Measurements from ENCODE around the gene PHF12. TPM values are rescaled to one million over a fixed set of nuclear protein-coding genes. Genes with fewer than 3 reads are reported as not detected.

PHF12 gene
- total RNA-seq, 1 experiment from 2014 or later, result 35.7 TPM

- Histone ChIP-seq H3K79me2 (ENCODE audit: insufficient read depth, low read length) (no peaks in the 10 kb centered on the region), H3K4me2 (ENCODE audit: low read length) (no peak overlapping the region), H4K20me1 (ENCODE audit: insufficient read depth) (no peaks in the 10 kb centered on the region), H3K9me2 (ENCODE audit: insufficient read depth) (no peaks in the 10 kb centered on the region), H3K4me1 (ENCODE audit: control insufficient read depth in 1 of 2, insufficient read depth in 2 of 2, low read length in 2 of 2) (no peaks in the 10 kb centered on the region; a peak in 1 of 4 replicates), H3K36me3 (ENCODE audit: control insufficient read depth in 1 of 2, insufficient read depth in 2 of 2, low read length in 2 of 2) (peaks cover 0 to 5% of the 10 kb centered on the region in 2 experiments; a peak in 2 of 4 replicates), H2AFZ (ENCODE audit: low read depth, low read length, poor library complexity, severe bottlenecking) (no peak overlapping the region), H3K9me3 (ENCODE audit: control insufficient read depth in 1 of 2, insufficient read depth in 1 of 2, low read depth in 1 of 2, low read length in 2 of 2) (no peaks in the 10 kb centered on the region), H3K4me3 (replicated peaks in 1 of 2; ENCODE audit: low read depth in 1 of 2, low read length in 2 of 2) (no peak overlapping the region), H3K27me3 (ENCODE audit: insufficient read depth, low read length) (no peaks in the 10 kb centered on the region), H3K9ac (ENCODE audit: low read length) (no peak overlapping the region), H3K27ac (ENCODE audit: low read depth, low read length) (no peak overlapping the region)
- TF ChIP-seq TCF7L2 (IDR thresholded peaks at IDR 0.05; ENCODE audit: borderline replicate concordance, extremely low read depth, insufficient read depth, insufficient read length) (no peak), CEBPB (IDR thresholded peaks at IDR 0.05; ENCODE audit: low read depth) (no peak), EZH2phosphoT487 (IDR thresholded peaks at IDR 0.05; ENCODE audit: borderline replicate concordance) (no peak), ZBTB33 (IDR thresholded peaks at IDR 0.05; ENCODE audit: extremely low read depth, insufficient replicate concordance, low read length) (no peak), RAD21 (IDR thresholded peaks at IDR 0.05; ENCODE audit: low read depth) (no peak), POLR2AphosphoS5 (IDR thresholded peaks at IDR 0.05; ENCODE audit: low read depth, low read length) (no peak), SP1 (IDR thresholded peaks at IDR 0.05; ENCODE audit: low read depth) (no peak), ZNF274 (IDR thresholded peaks at IDR 0.05; ENCODE audit: low read depth, low read length) (no peak), ELF1 (IDR thresholded peaks at IDR 0.05; ENCODE audit: borderline replicate concordance, low read depth) (no peak), REST (IDR thresholded peaks at IDR 0.05; ENCODE audit: low read depth) (no peak), JUND (IDR thresholded peaks at IDR 0.05) (no peak), YY1 (IDR thresholded peaks at IDR 0.05; ENCODE audit: extremely low read depth, insufficient replicate concordance, low read depth, low read length) (no peak), SIN3A (IDR thresholded peaks at IDR 0.05; ENCODE audit: low read depth) (no peak), FOSL1 (IDR thresholded peaks at IDR 0.05; ENCODE audit: low read depth) (no peak), POLR2A (IDR thresholded peaks at IDR 0.05; ENCODE audit: borderline replicate concordance, extremely low read depth, insufficient read depth, insufficient read length) (no peak), EGR1 (IDR thresholded peaks at IDR 0.05; ENCODE audit: low read depth) (no peak), EZH2 (IDR thresholded peaks at IDR 0.05) (no peak), CBX3 (IDR thresholded peaks at IDR 0.05; ENCODE audit: low read depth) (no peak)
- TF ChIP-seq, protein P1, sequence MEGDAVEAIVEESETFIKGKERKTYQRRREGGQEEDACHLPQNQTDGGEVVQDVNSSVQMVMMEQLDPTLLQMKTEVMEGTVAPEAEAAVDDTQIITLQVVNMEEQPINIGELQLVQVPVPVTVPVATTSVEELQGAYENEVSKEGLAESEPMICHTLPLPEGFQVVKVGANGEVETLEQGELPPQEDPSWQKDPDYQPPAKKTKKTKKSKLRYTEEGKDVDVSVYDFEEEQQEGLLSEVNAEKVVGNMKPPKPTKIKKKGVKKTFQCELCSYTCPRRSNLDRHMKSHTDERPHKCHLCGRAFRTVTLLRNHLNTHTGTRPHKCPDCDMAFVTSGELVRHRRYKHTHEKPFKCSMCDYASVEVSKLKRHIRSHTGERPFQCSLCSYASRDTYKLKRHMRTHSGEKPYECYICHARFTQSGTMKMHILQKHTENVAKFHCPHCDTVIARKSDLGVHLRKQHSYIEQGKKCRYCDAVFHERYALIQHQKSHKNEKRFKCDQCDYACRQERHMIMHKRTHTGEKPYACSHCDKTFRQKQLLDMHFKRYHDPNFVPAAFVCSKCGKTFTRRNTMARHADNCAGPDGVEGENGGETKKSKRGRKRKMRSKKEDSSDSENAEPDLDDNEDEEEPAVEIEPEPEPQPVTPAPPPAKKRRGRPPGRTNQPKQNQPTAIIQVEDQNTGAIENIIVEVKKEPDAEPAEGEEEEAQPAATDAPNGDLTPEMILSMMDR (IDR thresholded peaks at IDR 0.05 in 2 of 3, conservative IDR thresholded peaks at IDR 0.05 in 1 of 3; ENCODE audit: borderline replicate concordance in 1 of 3, insufficient read depth in 1 of 3, low read depth in 2 of 3, low read length in 2 of 3), result no peak
- TF ChIP-seq, protein P2, sequence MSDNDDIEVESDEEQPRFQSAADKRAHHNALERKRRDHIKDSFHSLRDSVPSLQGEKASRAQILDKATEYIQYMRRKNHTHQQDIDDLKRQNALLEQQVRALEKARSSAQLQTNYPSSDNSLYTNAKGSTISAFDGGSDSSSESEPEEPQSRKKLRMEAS (IDR thresholded peaks at IDR 0.05), result no peak
- POLR2A ChIA-PET, result no interaction called here
- DNase-seq (ENCODE audit: low read depth, low spot score), result no peak
- intact Hi-C loops (cut with micrococcal nuclease), result no loop called here
- no TSS peak for BruUV-seq (replicated peaks)
- RAD21 ChIA-PET (ENCODE audit: low non-redundant PET in 1 of 2, low total read pairs in 2 of 2, uncharacterized antibody in 2 of 2, unreplicated experiment in 2 of 2), result no interaction called here
- CTCF ChIA-PET, result interaction anchor here (1.5 to 2.1 kb wide), 2 partner anchors 119 to 155 kb away, joined by 6 to 11 read pairs; partner anchors contain the start of gene TLCD1
- no peak for ATAC-seq
Measured at GRCh38 chr17:28882154-28882895, 69.0 kb downstream of the PHF12 start.
